HL-60/S4 treated with retinoic acid at 250 ng/mL for 4 days and 3 days (cell line): ENCODE data around the gene LRRC23.
"Not testable (repeated sequence)": the region's sequence is repeated elsewhere in the genome, so short reads cannot be mapped to it uniquely, and the experiment has no call there.

Experiments
- in situ Hi-C: fragments of 300-500 bp; cut with MboI; formaldehyde crosslinking; loops from 2 replicates; pipeline ENCODE4 v1.7.0; 2022; ENCODE audit warnings: low sequenced_read_pairs

Gene LRRC23

GRCh38 chr12:6899837-6900519 lies 4.6 kb upstream of the LRRC23 start:
- in situ Hi-C loops = no loop called here

- in situ Hi-C loops = no loop called here
Observed at GRCh38 chr12:6902448-6902847, 2.2 kb upstream of the LRRC23 start.

- in situ Hi-C loops = no loop called here
Observed at GRCh38 chr12:6903722-6904121, 900 bp upstream of the LRRC23 start.

GRCh38 chr12:6905414-6906040 lies 905 bp downstream of the LRRC23 start:
- in situ Hi-C loops = no loop called here

GRCh38 chr12:6908141-6908540 lies 3.5 kb downstream of the LRRC23 start:
- in situ Hi-C loops = not testable (repeated sequence)

GRCh38 chr12:6909421-6910145 lies 5.0 kb downstream of the LRRC23 start:
- in situ Hi-C loops = no loop called here

GRCh38 chr12:6912164-6912935 lies 7.7 kb downstream of the LRRC23 start:
- in situ Hi-C loops = no loop called here

GRCh38 chr12:6914246-6914946 lies 9.8 kb downstream of the LRRC23 start, which contains the start of gene ENO2:
Gene ENO2, plus strand, starts transcription at chr12:6914580. Its CDS starts 1,253 bp downstream, at chr12:6915833.
- in situ Hi-C loops = no loop called here

- in situ Hi-C loops = no loop called here
Observed at GRCh38 chr12:6914947-6915788, 10.5 kb downstream of the LRRC23 start.

- in situ Hi-C loops = no loop called here
Observed at GRCh38 chr12:6915789-6916285, 11.2 kb downstream of the LRRC23 start.

GRCh38 chr12:6916426-6917200 lies 12.0 kb downstream of the LRRC23 start:
- in situ Hi-C loops = no loop called here

GRCh38 chr12:6917491-6918231 lies 13.0 kb downstream of the LRRC23 start:
- in situ Hi-C loops = no loop called here

GRCh38 chr12:6919588-6919987 lies 15.0 kb downstream of the LRRC23 start:
- in situ Hi-C loops = no loop called here

GRCh38 chr12:6921539-6921938 lies 16.9 kb downstream of the LRRC23 start:
- in situ Hi-C loops = no loop called here

- in situ Hi-C loops = no loop called here
Observed at GRCh38 chr12:6921996-6922946, 17.6 kb downstream of the LRRC23 start.

- in situ Hi-C loops = no loop called here
Observed at GRCh38 chr12:6923003-6923732, 18.5 kb downstream of the LRRC23 start.
